HepG2 (cell line): ENCODE data around the gene AMPD2. TPM values are rescaled to one million over a fixed set of nuclear protein-coding genes. Genes with fewer than 3 reads are reported as not detected.

Experiments
- AHDC1 ChIP-seq: sonication (generic); formaldehyde crosslinking; IDR thresholded peaks from 2 replicates; pipeline ENCODE4 v1.5.1; 2020; ENCODE audit warnings: mild to moderate bottlenecking, missing genetic modification reagents, borderline replicate concordance
- ATF7-NPFF ChIP-seq: sonication (generic); formaldehyde crosslinking; IDR thresholded peaks from 2 replicates; pipeline ENCODE4 v1.8.1; 2023; ENCODE audit warnings: mild to moderate bottlenecking, low read depth, missing genetic modification reagents, moderate library complexity
- EHMT2 ChIP-seq: fragments of 200-600 bp; sonication (generic); IDR thresholded peaks from 2 replicates; pipeline ENCODE4 v1.7.0; 2017; ENCODE audit warnings: antibody characterized with exemption, low read depth, low read length, borderline replicate concordance
- FOXK1 ChIP-seq: sonication (generic); formaldehyde crosslinking; IDR thresholded peaks from 2 replicates; pipeline ENCODE4 v1.4.0; 2020; ENCODE audit warnings: low read depth, missing genetic modification reagents, borderline replicate concordance
- HNRNPLL ChIP-seq: fragments of 200-400 bp; formaldehyde crosslinking; IDR thresholded peaks from 2 replicates; pipeline ENCODE4 v1.6.1; 2017; ENCODE audit warnings: mild to moderate bottlenecking, low read depth, low read length; ENCODE audit not compliant: poor library complexity, severe bottlenecking
- KAT8 ChIP-seq: IDR thresholded peaks from 2 replicates; pipeline ENCODE4 v1.6.1; 2016; ENCODE audit warnings: missing genetic modification reagents, missing compliant biosample characterization
- SALL1 ChIP-seq: sonication (generic); formaldehyde crosslinking; IDR thresholded peaks from 2 replicates; pipeline ENCODE4 v1.8.0; 2022; ENCODE audit warnings: mild to moderate bottlenecking, missing genetic modification reagents
- SP1 ChIP-seq, 2 experiments: fragments of 450-650 bp in 1 of 2; sonication (generic) in 1 of 2; formaldehyde crosslinking in 1 of 2; IDR thresholded peaks; 2 replicates each; pipeline versions ENCODE4 v1.4.0 to v1.6.1; 2016 to 2020; ENCODE audit warnings: missing genetic modification reagents in 1 of 2
- SRY ChIP-seq: sonication (generic); formaldehyde crosslinking; IDR thresholded peaks from 2 replicates; pipeline ENCODE4 v1.8.0; 2022; ENCODE audit warnings: mild to moderate bottlenecking, missing genetic modification reagents
- THYN1 ChIP-seq: sonication (generic); formaldehyde crosslinking; IDR thresholded peaks from 2 replicates; pipeline ENCODE4 v1.8.1; 2023; ENCODE audit warnings: low read depth, mild to moderate bottlenecking, moderate library complexity, missing genetic modification reagents, borderline replicate concordance
- YEATS2 ChIP-seq: sonication (generic); formaldehyde crosslinking; IDR thresholded peaks from 2 replicates; pipeline ENCODE4 v1.4.0; 2020; ENCODE audit warnings: missing genetic modification reagents, borderline replicate concordance
- ZBTB1 ChIP-seq: sonication (generic); formaldehyde crosslinking; IDR thresholded peaks from 2 replicates; pipeline ENCODE4 v1.4.0; 2020; ENCODE audit warnings: missing genetic modification reagents, borderline replicate concordance
- ZNF343 ChIP-seq: sonication (generic); formaldehyde crosslinking; IDR thresholded peaks from 2 replicates; pipeline ENCODE4 v1.4.0; 2020; ENCODE audit warnings: mild to moderate bottlenecking, missing genetic modification reagents
- ZNF430 ChIP-seq: sonication (generic); formaldehyde crosslinking; IDR thresholded peaks from 2 replicates; pipeline ENCODE4 v1.9.0; 2021; ENCODE audit warnings: mild to moderate bottlenecking, missing genetic modification reagents
- ZNF441 ChIP-seq: sonication (generic); formaldehyde crosslinking; IDR thresholded peaks from 2 replicates; pipeline ENCODE4 v1.7.0; 2021; ENCODE audit warnings: missing genetic modification reagents, borderline replicate concordance
- ZNF547 ChIP-seq: sonication (generic); formaldehyde crosslinking; IDR thresholded peaks from 2 replicates; pipeline ENCODE4 v1.5.1; 2020; ENCODE audit warnings: mild to moderate bottlenecking, missing genetic modification reagents
- ZNF569 ChIP-seq: sonication (generic); formaldehyde crosslinking; IDR thresholded peaks from 2 replicates; pipeline ENCODE4 v1.5.0; 2020; ENCODE audit warnings: mild to moderate bottlenecking, missing genetic modification reagents, moderate library complexity, borderline replicate concordance
- polyA plus RNA-seq, 8 experiments: library from polyadenylated mRNA; depleted of rRNA in 3 of 8; stranded (reverse) in 7 of 8; unstranded in 1 of 8; fragments of >200 nt; fragmentation: Illumina TruSeq in 4 of 8; extraction: Trizol in 4 of 8; gene quantifications; 2 replicates each; pipeline versions ENCODE4 v1.2.1 to v1.2.3, GENCODE V29; 2011 to 2016; ENCODE audit warnings: low read depth in 4 of 8, missing spikeins in 1 of 8, mixed read lengths in 1 of 8; ENCODE audit not compliant: insufficient read depth in 1 of 8
- total RNA-seq, 5 experiments: library from RNA; depleted of rRNA; stranded (reverse); fragments of >200 nt; fragmentation: Illumina TruSeq; extraction: Trizol; gene quantifications; 2 replicates each; pipeline ENCODE4 v1.2.3, GENCODE V29; 2016; ENCODE audit warnings: low read depth in 1 of 5
- TF ChIP-seq, protein P1 (sequence below): sonication (generic); formaldehyde crosslinking; IDR thresholded peaks from 2 replicates; pipeline ENCODE4 v1.5.0; 2020; ENCODE audit warnings: missing genetic modification reagents
- TF ChIP-seq, protein P2 (sequence below), 2 experiments: sonication (generic) in 1 of 2; formaldehyde crosslinking in 1 of 2; IDR thresholded peaks; 2 replicates each; pipeline versions ENCODE4 v1.5.1 to v1.6.1; 2011 to 2020; ENCODE audit warnings: borderline replicate concordance in 1 of 2, low read depth in 1 of 2, low read length in 1 of 2, mild to moderate bottlenecking in 1 of 2, missing genetic modification reagents in 1 of 2, moderate library complexity in 1 of 2

The AMPD2 gene
- total and polyA plus RNA-seq, 2 of the 13 experiments (the other 11 are each of a cell fraction or from before 2014, with no cell fraction given) = 62.3 to 82.0 TPM

GRCh38 chr1:109620401-109620791, 759 bp downstream of the AMPD2 start (continued):
- TF ChIP-seq ATF7-NPFF (CRISPR knock-in tag) (no peak), ZNF343 (CRISPR knock-in tag) (no peak), ZBTB1 (CRISPR knock-in tag) (no peak), ZNF441 (CRISPR knock-in tag) (0 out of 2 replicates have a peak, but pooled peaks have one; percentile 11), ZNF569 (no peak), SP1 (IDR thresholded peaks at IDR 0.05) (no peak), SP1 (CRISPR knock-in tag; IDR thresholded peaks at IDR 0.05) (no peak), AHDC1 (CRISPR knock-in tag) (no peak), SRY (CRISPR knock-in tag) (0 out of 2 replicates have a peak, but pooled peaks have one; percentile 47), SALL1 (no peak), KAT8 (0 out of 2 replicates have a peak, but pooled peaks have one; percentile 0), FOXK1 (CRISPR knock-in tag) (no peak), ZNF547 (CRISPR knock-in tag) (no peak), ZNF430 (CRISPR knock-in tag) (no peak; the same call in 1 of the 2 replicates), THYN1 (CRISPR knock-in tag) (no peak), HNRNPLL (no peak), EHMT2 (no peak), YEATS2 (CRISPR knock-in tag) (no peak)
- TF ChIP-seq, protein P1, sequence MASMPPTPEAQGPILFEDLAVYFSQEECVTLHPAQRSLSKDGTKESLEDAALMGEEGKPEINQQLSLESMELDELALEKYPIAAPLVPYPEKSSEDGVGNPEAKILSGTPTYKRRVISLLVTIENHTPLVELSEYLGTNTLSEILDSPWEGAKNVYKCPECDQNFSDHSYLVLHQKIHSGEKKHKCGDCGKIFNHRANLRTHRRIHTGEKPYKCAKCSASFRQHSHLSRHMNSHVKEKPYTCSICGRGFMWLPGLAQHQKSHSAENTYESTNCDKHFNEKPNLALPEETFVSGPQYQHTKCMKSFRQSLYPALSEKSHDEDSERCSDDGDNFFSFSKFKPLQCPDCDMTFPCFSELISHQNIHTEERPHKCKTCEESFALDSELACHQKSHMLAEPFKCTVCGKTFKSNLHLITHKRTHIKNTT (CRISPR knock-in tag) = no peak
- TF ChIP-seq, protein P2, sequence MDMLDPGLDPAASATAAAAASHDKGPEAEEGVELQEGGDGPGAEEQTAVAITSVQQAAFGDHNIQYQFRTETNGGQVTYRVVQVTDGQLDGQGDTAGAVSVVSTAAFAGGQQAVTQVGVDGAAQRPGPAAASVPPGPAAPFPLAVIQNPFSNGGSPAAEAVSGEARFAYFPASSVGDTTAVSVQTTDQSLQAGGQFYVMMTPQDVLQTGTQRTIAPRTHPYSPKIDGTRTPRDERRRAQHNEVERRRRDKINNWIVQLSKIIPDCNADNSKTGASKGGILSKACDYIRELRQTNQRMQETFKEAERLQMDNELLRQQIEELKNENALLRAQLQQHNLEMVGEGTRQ (IDR thresholded peaks at IDR 0.05; ENCODE audit: low read depth, low read length) = no peak
- TF ChIP-seq, protein P2 (CRISPR knock-in tag; IDR thresholded peaks at IDR 0.05; ENCODE audit: borderline replicate concordance) = no peak
